GM19328 (cell line): ENCODE results near the gene UBXN6.

Experiments used
- ATAC-seq: cut with Tn5 transposase; IDR thresholded peaks from one replicate; pipeline ENCODE4 v1.9.1; 2021; ENCODE audit warnings: mild to moderate bottlenecking, moderate library complexity; ENCODE audit not compliant: unreplicated experiment

UBXN6 gene

GRCh38 chr19:4443188-4443587, 14.4 kb downstream of the UBXN6 start:
- no peak for ATAC-seq

GRCh38 chr19:4442819-4443146, 14.8 kb downstream of the UBXN6 start:
- no peak for ATAC-seq

GRCh38 chr19:4441994-4442818, 15.4 kb downstream of the UBXN6 start:
- no peak for ATAC-seq

- no peak for ATAC-seq
Observed at GRCh38 chr19:4439243-4439642, 18.4 kb downstream of the UBXN6 start.

GRCh38 chr19:4437103-4437502, 20.5 kb downstream of the UBXN6 start:
- no peak for ATAC-seq

GRCh38 chr19:4436231-4436630, 21.4 kb downstream of the UBXN6 start:
- ATAC-seq, result no peak

- no peak for ATAC-seq
Observed at GRCh38 chr19:4434391-4434790, 23.2 kb downstream of the UBXN6 start.

- no peak for ATAC-seq
Observed at GRCh38 chr19:4432918-4433506, 24.6 kb downstream of the UBXN6 start.

- ATAC-seq, result no peak
Observed at GRCh38 chr19:4431808-4432674, 25.6 kb downstream of the UBXN6 start.

- no peak for ATAC-seq
Observed at GRCh38 chr19:4431296-4431695, 26.3 kb downstream of the UBXN6 start.

- ATAC-seq, result no peak
Observed at GRCh38 chr19:4430760-4431159, 26.8 kb downstream of the UBXN6 start.

GRCh38 chr19:4429771-4430171, 27.8 kb downstream of the UBXN6 start:
- ATAC-seq, result no peak

GRCh38 chr19:4429256-4429655, 28.3 kb downstream of the UBXN6 start:
- no peak for ATAC-seq

- no peak for ATAC-seq
Observed at GRCh38 chr19:4428326-4428975, 29.1 kb downstream of the UBXN6 start.

- ATAC-seq, result no peak
Observed at GRCh38 chr19:4425537-4425936, 32.1 kb downstream of the UBXN6 start.

GRCh38 chr19:4423416-4424126, 34.0 kb downstream of the UBXN6 start:
- ATAC-seq, result no peak

- no peak for ATAC-seq
Observed at GRCh38 chr19:4416268-4416667, 41.3 kb downstream of the UBXN6 start.

GRCh38 chr19:4415352-4415751, 42.2 kb downstream of the UBXN6 start:
- no peak for ATAC-seq

- no peak for ATAC-seq
Observed at GRCh38 chr19:4414800-4415321, 42.7 kb downstream of the UBXN6 start.

- ATAC-seq, result no peak
Observed at GRCh38 chr19:4414144-4414799, 43.3 kb downstream of the UBXN6 start.
